ENCODE data around the gene BCAP29.
"Not testable (repeated sequence)": the region's sequence is repeated elsewhere in the genome, so short reads cannot be mapped to it uniquely, and the experiment has no call there.

GRCh38 chr7:107537228-107537627 lies 42.8 kb upstream of the BCAP29 start:
- TF ChIP-seq CTCF (conservative IDR thresholded peaks at IDR 0.05 in 1 of 2, IDR thresholded peaks at IDR 0.05 in 1 of 2; ENCODE audit: extremely low read depth in 1 of 2, insufficient read depth in 1 of 2, low read depth in 1 of 2, low read length in 2 of 2); EZH2 (IDR thresholded peaks at IDR 0.05; ENCODE audit: borderline replicate concordance, low read length): not testable (repeated sequence)
